HEK293 (cell line): ENCODE data around the gene ELK4.

Experiments
- IKZF3 ChIP-seq: fragments of 450-650 bp; IDR thresholded peaks from 2 replicates; pipeline ENCODE4 v1.5.0; 2018; ENCODE audit warnings: missing biosample characterization, mild to moderate bottlenecking, missing genetic modification characterization, moderate library complexity
- YY1 ChIP-seq: fragments of 450-650 bp; formaldehyde crosslinking; IDR thresholded peaks from 2 replicates; pipeline ENCODE4 v1.5.1; 2018; ENCODE audit warnings: missing biosample characterization, missing genetic modification characterization
- ZNF132 ChIP-seq: fragments of 450-650 bp; formaldehyde crosslinking; IDR thresholded peaks from 2 replicates; pipeline ENCODE4 v1.5.1; 2017; ENCODE audit warnings: missing biosample characterization, missing genetic modification characterization, borderline replicate concordance
- ZNF48 ChIP-seq: fragments of 450-650 bp; formaldehyde crosslinking; IDR thresholded peaks from 2 replicates; pipeline ENCODE4 v1.5.1; 2016; ENCODE audit warnings: missing biosample characterization, missing genetic modification characterization
- ZSCAN23 ChIP-seq: fragments of 450-650 bp; formaldehyde crosslinking; IDR thresholded peaks from 2 replicates; pipeline ENCODE4 v1.5.1; 2016; ENCODE audit warnings: missing biosample characterization, missing genetic modification characterization
- TF ChIP-seq, protein P1 (sequence below): fragments of 450-650 bp; formaldehyde crosslinking; optimal IDR thresholded peaks from 2 replicates; pipeline ENCODE3; 2016; ENCODE audit warnings: missing biosample characterization, mild to moderate bottlenecking, missing genetic modification characterization
- TF ChIP-seq, protein P2 (sequence below): fragments of 450-650 bp; formaldehyde crosslinking; IDR thresholded peaks from 2 replicates; pipeline ENCODE4 v1.5.1; 2016; ENCODE audit warnings: missing biosample characterization, missing genetic modification characterization
- TF ChIP-seq, protein P3 (sequence below): fragments of 450-650 bp; formaldehyde crosslinking; IDR thresholded peaks from 2 replicates; pipeline ENCODE4 v1.5.1; 2017; ENCODE audit warnings: missing biosample characterization, missing genetic modification characterization

DNA sequence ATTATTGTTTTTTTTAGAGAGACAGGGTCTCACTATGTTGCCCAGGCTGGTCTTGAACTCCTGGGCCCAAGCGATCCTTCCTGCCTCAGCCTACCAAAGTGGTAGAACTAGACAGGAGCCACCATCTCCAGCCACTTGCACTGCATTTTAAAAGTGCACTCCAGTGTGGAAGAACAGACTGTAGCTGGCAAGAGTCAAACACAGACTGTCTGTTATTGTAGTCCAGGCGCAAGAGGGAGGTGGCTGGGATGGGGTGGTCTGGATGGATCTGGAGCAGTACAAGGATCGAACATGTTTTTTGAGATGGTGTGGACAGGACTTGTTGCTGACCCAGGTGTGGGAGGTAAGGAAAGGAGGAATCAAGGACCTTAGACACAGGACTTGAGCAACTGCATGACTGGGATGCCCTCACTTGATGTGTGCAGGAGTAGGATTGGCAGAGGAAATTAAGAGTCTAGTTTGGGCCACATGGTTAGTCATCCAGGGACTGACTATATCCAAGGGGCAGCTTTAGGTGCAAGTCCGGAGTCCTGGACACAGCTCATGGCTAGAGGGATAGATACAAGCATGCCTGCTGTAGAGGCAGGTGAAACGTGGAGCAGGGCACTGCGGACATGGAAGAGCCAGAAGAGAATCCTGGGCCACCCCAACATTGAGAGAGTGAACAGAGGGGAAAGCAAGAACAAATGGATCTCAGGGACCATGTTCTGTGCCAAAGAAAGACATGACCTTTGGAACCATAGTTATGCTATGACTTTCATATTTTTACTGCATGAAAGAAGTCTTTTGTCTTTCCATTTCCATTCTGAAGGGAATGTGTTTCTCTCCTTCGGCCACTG, 42.0 kb downstream of the ELK4 start:
- TF ChIP-seq, protein P1, sequence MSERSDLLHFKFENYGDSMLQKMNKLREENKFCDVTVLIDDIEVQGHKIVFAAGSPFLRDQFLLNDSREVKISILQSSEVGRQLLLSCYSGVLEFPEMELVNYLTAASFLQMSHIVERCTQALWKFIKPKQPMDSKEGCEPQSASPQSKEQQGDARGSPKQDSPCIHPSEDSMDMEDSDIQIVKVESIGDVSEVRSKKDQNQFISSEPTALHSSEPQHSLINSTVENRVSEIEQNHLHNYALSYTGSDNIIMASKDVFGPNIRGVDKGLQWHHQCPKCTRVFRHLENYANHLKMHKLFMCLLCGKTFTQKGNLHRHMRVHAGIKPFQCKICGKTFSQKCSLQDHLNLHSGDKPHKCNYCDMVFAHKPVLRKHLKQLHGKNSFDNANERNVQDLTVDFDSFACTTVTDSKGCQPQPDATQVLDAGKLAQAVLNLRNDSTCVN (tag by site-specific recombination), result no peak
- TF ChIP-seq, protein P2, sequence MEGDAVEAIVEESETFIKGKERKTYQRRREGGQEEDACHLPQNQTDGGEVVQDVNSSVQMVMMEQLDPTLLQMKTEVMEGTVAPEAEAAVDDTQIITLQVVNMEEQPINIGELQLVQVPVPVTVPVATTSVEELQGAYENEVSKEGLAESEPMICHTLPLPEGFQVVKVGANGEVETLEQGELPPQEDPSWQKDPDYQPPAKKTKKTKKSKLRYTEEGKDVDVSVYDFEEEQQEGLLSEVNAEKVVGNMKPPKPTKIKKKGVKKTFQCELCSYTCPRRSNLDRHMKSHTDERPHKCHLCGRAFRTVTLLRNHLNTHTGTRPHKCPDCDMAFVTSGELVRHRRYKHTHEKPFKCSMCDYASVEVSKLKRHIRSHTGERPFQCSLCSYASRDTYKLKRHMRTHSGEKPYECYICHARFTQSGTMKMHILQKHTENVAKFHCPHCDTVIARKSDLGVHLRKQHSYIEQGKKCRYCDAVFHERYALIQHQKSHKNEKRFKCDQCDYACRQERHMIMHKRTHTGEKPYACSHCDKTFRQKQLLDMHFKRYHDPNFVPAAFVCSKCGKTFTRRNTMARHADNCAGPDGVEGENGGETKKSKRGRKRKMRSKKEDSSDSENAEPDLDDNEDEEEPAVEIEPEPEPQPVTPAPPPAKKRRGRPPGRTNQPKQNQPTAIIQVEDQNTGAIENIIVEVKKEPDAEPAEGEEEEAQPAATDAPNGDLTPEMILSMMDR (tag by site-specific recombination), result no peak
- TF ChIP-seq IKZF3 (tag by site-specific recombination) (no peak), ZNF48 (tag by site-specific recombination) (no peak), YY1 (tag by site-specific recombination) (no peak), ZNF132 (tag by site-specific recombination) (no peak), ZSCAN23 (no peak)
- TF ChIP-seq, protein P3, sequence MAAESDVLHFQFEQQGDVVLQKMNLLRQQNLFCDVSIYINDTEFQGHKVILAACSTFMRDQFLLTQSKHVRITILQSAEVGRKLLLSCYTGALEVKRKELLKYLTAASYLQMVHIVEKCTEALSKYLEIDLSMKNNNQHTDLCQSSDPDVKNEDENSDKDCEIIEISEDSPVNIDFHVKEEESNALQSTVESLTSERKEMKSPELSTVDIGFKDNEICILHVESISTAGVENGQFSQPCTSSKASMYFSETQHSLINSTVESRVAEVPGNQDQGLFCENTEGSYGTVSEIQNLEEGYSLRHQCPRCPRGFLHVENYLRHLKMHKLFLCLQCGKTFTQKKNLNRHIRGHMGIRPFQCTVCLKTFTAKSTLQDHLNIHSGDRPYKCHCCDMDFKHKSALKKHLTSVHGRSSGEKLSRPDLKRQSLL (tag by site-specific recombination), result no peak
